K562 (cell line): Measurements from ENCODE around the gene PIK3R5. TPM values are rescaled to one million over a fixed set of nuclear protein-coding genes. Genes with fewer than 3 reads are reported as not detected.

ENCODE experiments used
- ATAC-seq: fragments of 200-7000 bp; cut with Tn5 transposase; 3 replicates; pipeline ENCODE4 v1.9.1; 2020; ENCODE audit warnings: moderate library complexity
- BruUV-seq: library from RNA; stranded (reverse); fragments of 400-500 nt; replicated peaks from 2 replicates; lab custom pipeline; 2021; lab: Mats Ljungman, UMichigan
- CTCF ChIA-PET: fragments of 300-600 bp; formaldehyde crosslinking; extraction: SDS; loops from one replicate; lab custom pipeline; 2021; ENCODE audit warnings: low intra/inter-chr PET ratio; lab: Yijun Ruan, JAX
- POLR2A ChIA-PET: fragments of 300-600, 350-650 bp; sonication (Branson Sonifier 250); formaldehyde crosslinking; extraction: SDS; loops from one replicate; lab custom pipeline; 2021; ENCODE audit warnings: antibody characterized with exemption, inconsistent platforms; lab: Yijun Ruan, JAX
- DNase-seq, 4 experiments: peaks; one replicate each; pipeline versions ENCODE4 v3.0.0 to v3.0.0-alpha.2; 2011 to 2018; ENCODE audit warnings: low spot score in 3 of 4, mixed read lengths in 3 of 4; ENCODE audit errors: extremely low read depth in 1 of 4
- FAIRE-seq: peaks from 2 replicates; lab custom pipeline; 2011; peaks lifted over from hg19 to GRCh38; lab: Jason Lieb, UNC
- H2AFZ ChIP-seq: 2 replicates; pipeline ENCODE4 v1.6.0; 2011; ENCODE audit warnings: low read depth, low read length, control low read depth, inconsistent platforms
- H3K27ac ChIP-seq: fragments of 200-600 bp; 3 replicates; pipeline ENCODE4 v1.8.0; 2011; ENCODE audit warnings: low read depth, mild to moderate bottlenecking, control low read depth, inconsistent platforms, low read length, moderate library complexity, mixed read lengths; ENCODE audit errors: extremely low read depth
- H3K27me3 ChIP-seq, 2 experiments: fragments of 300-600 bp in 1 of 2; 2 replicates in 1 of 2; 3 replicates in 1 of 2; pipeline versions ENCODE4 v1.6.0 to v1.8.0; 2011; ENCODE audit warnings: inconsistent platforms in 2 of 2, low read length in 2 of 2, mild to moderate bottlenecking in 1 of 2, mixed read lengths in 1 of 2, moderate library complexity in 1 of 2; ENCODE audit not compliant: control insufficient read depth in 2 of 2, insufficient read depth in 2 of 2
- H3K36me3 ChIP-seq: fragments of 300-600 bp; 3 replicates; pipeline ENCODE4 v1.8.0; 2011; ENCODE audit warnings: mild to moderate bottlenecking, low read length, inconsistent platforms; ENCODE audit not compliant: control insufficient read depth, insufficient read depth
- H3K4me1 ChIP-seq, 2 experiments: fragments of 200-600 bp in 1 of 2; replicated peaks in 1 of 2; 2 replicates in 1 of 2; 3 replicates in 1 of 2; pipeline versions ENCODE4 v1.5.1 to v1.8.0; 2011; ENCODE audit warnings: inconsistent platforms in 2 of 2, low read length in 2 of 2, mild to moderate bottlenecking in 1 of 2, mixed read lengths in 1 of 2, moderate library complexity in 1 of 2; ENCODE audit not compliant: control insufficient read depth in 2 of 2, insufficient read depth in 2 of 2
- H3K4me2 ChIP-seq: 2 replicates; pipeline ENCODE4 v1.6.1; 2011; ENCODE audit warnings: low read length, control low read depth, inconsistent platforms, mixed read lengths; ENCODE audit not compliant: insufficient read depth
- H3K4me3 ChIP-seq: fragments of 200-600 bp; sonication (generic), shearing (Covaris generic); 2 replicates; pipeline ENCODE4 v1.5.1; 2016; ENCODE audit warnings: control low read depth, inconsistent platforms
- H3K79me2 ChIP-seq: fragments of 200-600 bp; 3 replicates; pipeline ENCODE4 v1.8.0; 2011; ENCODE audit warnings: low read length, inconsistent platforms; ENCODE audit not compliant: control insufficient read depth, insufficient read depth
- H3K9ac ChIP-seq, 2 experiments: 2 replicates each; pipeline versions ENCODE4 v1.6.0 to v1.6.1; 2011; ENCODE audit warnings: low read depth in 2 of 2, low read length in 2 of 2, control low read depth in 1 of 2, inconsistent platforms in 1 of 2, mild to moderate bottlenecking in 1 of 2, mixed read lengths in 1 of 2; ENCODE audit not compliant: insufficient read depth in 1 of 2
- H3K9me1 ChIP-seq: one replicate; pipeline ENCODE4 v1.6.0; 2011; ENCODE audit warnings: inconsistent platforms, mild to moderate bottlenecking, low read length, moderate library complexity; ENCODE audit not compliant: control insufficient read depth, insufficient read depth
- H3K9me3 ChIP-seq: replicated peaks from 2 replicates; pipeline ENCODE4 v1.5.1; 2011; ENCODE audit warnings: low read depth, low read length, inconsistent platforms; ENCODE audit not compliant: control insufficient read depth, insufficient read depth
- H4K20me1 ChIP-seq: replicated peaks from 2 replicates; pipeline ENCODE4 v1.6.1; 2011; ENCODE audit warnings: low read length, inconsistent platforms, mixed read lengths; ENCODE audit not compliant: control insufficient read depth, insufficient read depth
- CTCFL ChIP-seq: IDR thresholded peaks from 2 replicates; pipeline ENCODE4 v1.6.1; 2011; ENCODE audit warnings: borderline replicate concordance, low read depth, mild to moderate bottlenecking, moderate library complexity, low read length; ENCODE audit not compliant: insufficient read depth, poor library complexity, severe bottlenecking
- RAD21 ChIP-seq, 2 experiments: fragments of 250-450 bp in 1 of 2; fragments of 450-650 bp in 1 of 2; sonication (Bioruptor Pico) in 1 of 2; formaldehyde crosslinking in 1 of 2; IDR thresholded peaks in 1 of 2; conservative IDR thresholded peaks in 1 of 2; 2 replicates each; pipeline versions ENCODE4 v1.4.0 to v1.8.0; 2020 to 2022; ENCODE audit warnings: mild to moderate bottlenecking in 2 of 2, moderate library complexity in 1 of 2
- SMC3 ChIP-seq: conservative IDR thresholded peaks from 2 replicates; pipeline ENCODE4 v1.6.1; 2011; ENCODE audit warnings: low read depth, low read length, improper control_type of control experiment; ENCODE audit not compliant: insufficient read depth
- ZNF318 ChIP-seq, 2 experiments: fragments of 450-650 bp; IDR thresholded peaks; 2 replicates each; pipeline ENCODE4 v1.6.1; 2016; ENCODE audit warnings: mild to moderate bottlenecking in 2 of 2, borderline replicate concordance in 1 of 2, low read depth in 1 of 2, moderate library complexity in 1 of 2
- WGBS: fragments of 100-300 bp; shearing (Covaris generic); methylation state at CpG from one replicate; pipeline ENCODE4 v1.1.6; 2016; ENCODE audit warnings: low coverage, mixed read lengths; ENCODE audit not compliant: insufficient coverage; ENCODE audit errors: missing lambda C conversion rate; 5-methylcytosine and 5-hydroxymethylcytosine counted together
- in situ Hi-C: fragments of 300-500 bp; cut with MboI; formaldehyde crosslinking; loops from 4 replicates; pipeline ENCODE4 v1.15.0; 2018; ENCODE audit warnings: inconsistent platforms, mixed read lengths
- intact Hi-C: fragments of 100-400 bp; cut with micrococcal nuclease; formaldehyde crosslinking; loops from 2 replicates; pipeline ENCODE4 v1.14.2; 2022
- polyA plus RNA-seq, 8 experiments: library from polyadenylated mRNA; depleted of rRNA in 4 of 8; stranded (reverse) in 5 of 8; unstranded in 3 of 8; fragments of >200 nt; fragmentation: Nextera tagmentation in 2 of 8; fragmentation: Illumina TruSeq in 1 of 8; extraction: Ambion mirVana in 2 of 8; extraction: Trizol in 1 of 8; gene quantifications; 2 replicates each; pipeline versions ENCODE4 v1.2.1 to v1.2.3, GENCODE V29; 2011 to 2014; ENCODE audit warnings: inconsistent platforms in 1 of 8, missing spikeins in 1 of 8
- total RNA-seq, 7 experiments: library from RNA; depleted of rRNA in 6 of 7; stranded (reverse); fragments of >200 nt in 6 of 7; fragmentation: Illumina TruSeq in 2 of 7; extraction: Trizol in 2 of 7; gene quantifications; 2 replicates each; pipeline versions ENCODE4 v1.2.1 to v1.2.3, GENCODE V29; 2011 to 2021; ENCODE audit warnings: low replicate concordance in 1 of 7

PIK3R5 gene
- total and polyA plus RNA-seq, 9 of the 15 experiments (the other 6 are each of a cell fraction or from before 2014, with no cell fraction given), result 0.01 to 0.38 TPM; not detected in 7

GRCh38 chr17:8994319-8994718 lies 28.8 kb upstream of the PIK3R5 start (continued):
- TF ChIP-seq CTCFL, result peak; percentile 27
- TF ChIP-seq SMC3, result 0 out of 2 replicates have a peak, but pooled peaks have one; percentile 21

GRCh38 chr17:8991514-8992285 lies 26.2 kb upstream of the PIK3R5 start:
- Histone ChIP-seq H3K4me3 (no peak overlapping the region), H3K36me3 (no peaks in the 10 kb centered on the region), H3K27me3 (no peaks in the 10 kb centered on the region), H3K4me1 (no peaks in the 10 kb centered on the region), H3K9me1 (no peaks in the 10 kb centered on the region), H3K79me2 (no peaks in the 10 kb centered on the region), H4K20me1 (no peaks in the 10 kb centered on the region), H3K4me2 (no peak overlapping the region), H2AFZ (no peak overlapping the region), H3K27ac (no peak overlapping the region), H3K9me3 (no peaks in the 10 kb centered on the region), H3K9ac (no peak overlapping the region)
- in situ Hi-C loops, result loop anchor here (25.0 kb wide), 2 partner anchors 546 to 929 kb away; no protein-coding TSS in a partner anchor
- ChIA-PET CTCF (interaction anchor here (1.4 kb wide), 1 partner anchor 530 kb away, joined by 4 read pairs; no protein-coding TSS in a partner anchor), POLR2A (no interaction called here)
- no TSS peak for BruUV-seq
- peak; percentile 38 to 59 (median 46) for DNase-seq
- peak; percentile 76 for ATAC-seq
- peak; percentile 26 for FAIRE-seq
- intact Hi-C loops, result loop anchor here (5.0 to 10.0 kb wide), 3 partner anchors 97 to 563 kb away; no protein-coding TSS in a partner anchor
- 4% methylated on average over 10 of the region's 10 CpGs for WGBS
- TF ChIP-seq RAD21 (CRISPR knock-in tag; conservative IDR thresholded peaks at IDR 0.05 in 1 of 2, IDR thresholded peaks at IDR 0.05 in 1 of 2) (peak in 1 of 2 experiments; percentile 44; a peak in 2 of 4 replicates), ZNF318 (IDR thresholded peaks at IDR 0.05; ENCODE audit: borderline replicate concordance in 1 of 2, low read depth in 1 of 2) (no peak)
